IMR-90 (cell line): ENCODE data around the gene S100A11. TPM values are rescaled to one million over a fixed set of nuclear protein-coding genes. Genes with fewer than 3 reads are reported as not detected.

ENCODE experiments used
- ATAC-seq: fragments of 200-7000 bp; cut with Tn5 transposase; 2 replicates; pipeline ENCODE4 v1.9.1; 2020; ENCODE audit warnings: low read depth, mild to moderate bottlenecking, moderate library complexity
- BruUV-seq: library from RNA; stranded (reverse); fragments of 400-500 nt; replicated peaks from 2 replicates; lab custom pipeline; 2021; lab: Mats Ljungman, UMichigan
- CTCF ChIA-PET: fragments of 300-600 bp; formaldehyde crosslinking; extraction: SDS; loops from one replicate; lab custom pipeline; 2021; ENCODE audit warnings: antibody characterized with exemption; lab: Yijun Ruan, JAX
- POLR2A ChIA-PET: fragments of 300-600 bp; sonication (Branson Sonifier 250); formaldehyde crosslinking; loops from one replicate; lab custom pipeline; 2022; ENCODE audit warnings: antibody characterized with exemption; ENCODE audit not compliant: unreplicated experiment; lab: Charles Lee
- DNase-seq: peaks from one replicate; pipeline ENCODE4 v3.0.0; 2013
- H2AFZ ChIP-seq: replicated peaks from 2 replicates; pipeline ENCODE3; 2013; ENCODE audit warnings: low read length, mild to moderate bottlenecking; ENCODE audit not compliant: poor library complexity
- H2AK5ac ChIP-seq: 2 replicates; pipeline ENCODE4 v1.6.1; 2013; ENCODE audit warnings: low read depth, low read length, inconsistent platforms
- H2AK9ac ChIP-seq: replicated peaks from 2 replicates; pipeline ENCODE3; 2013; ENCODE audit warnings: mild to moderate bottlenecking, low read depth, low read length, moderate library complexity; ENCODE audit not compliant: poor library complexity
- H2BK120ac ChIP-seq: 2 replicates; pipeline ENCODE4 v1.6.1; 2013; ENCODE audit warnings: low read depth, low read length, inconsistent platforms
- H2BK15ac ChIP-seq: 3 replicates; pipeline ENCODE4 v1.6.1; 2013; ENCODE audit warnings: low read depth, low read length, inconsistent platforms
- H2BK20ac ChIP-seq: 2 replicates; pipeline ENCODE4 v1.6.1; 2013; ENCODE audit warnings: low read depth, mild to moderate bottlenecking, inconsistent platforms, low read length, moderate library complexity
- H2BK5ac ChIP-seq: 2 replicates; pipeline ENCODE4 v1.6.1; 2013; ENCODE audit warnings: mild to moderate bottlenecking, low read depth, low read length, inconsistent platforms; ENCODE audit not compliant: poor library complexity, severe bottlenecking
- H3K14ac ChIP-seq: replicated peaks from 2 replicates; pipeline ENCODE4 v1.6.1; 2013; ENCODE audit warnings: low read depth, low read length, inconsistent platforms
- H3K18ac ChIP-seq: 2 replicates; pipeline ENCODE4 v1.6.1; 2013; ENCODE audit warnings: low read depth, low read length, control low read depth
- H3K23ac ChIP-seq: 2 replicates; pipeline ENCODE4 v1.6.1; 2013; ENCODE audit warnings: low read depth, low read length, inconsistent platforms
- H3K27ac ChIP-seq: 2 replicates; pipeline ENCODE4 v1.5.1; 2013; ENCODE audit warnings: mild to moderate bottlenecking, control low read depth, low read length; ENCODE audit not compliant: insufficient read depth
- H3K27me3 ChIP-seq: 2 replicates; pipeline ENCODE4 v1.6.1; 2013; ENCODE audit warnings: low read length; ENCODE audit not compliant: control insufficient read depth, insufficient read depth
- H3K36me3 ChIP-seq: 2 replicates; pipeline ENCODE4 v1.6.1; 2013; ENCODE audit warnings: low read length, mixed read lengths; ENCODE audit not compliant: control insufficient read depth, insufficient read depth
- H3K4ac ChIP-seq: 2 replicates; pipeline ENCODE4 v1.6.1; 2013; ENCODE audit warnings: low read depth, low read length, inconsistent platforms
- H3K4me1 ChIP-seq: 2 replicates; pipeline ENCODE4 v1.6.1; 2013; ENCODE audit warnings: low read length, mixed read lengths; ENCODE audit not compliant: control insufficient read depth, insufficient read depth
- H3K4me2 ChIP-seq: 2 replicates; pipeline ENCODE4 v1.6.1; 2013; ENCODE audit warnings: low read depth, mild to moderate bottlenecking, control low read depth, low read length, moderate library complexity
- H3K4me3 ChIP-seq: 2 replicates; pipeline ENCODE4 v1.5.1; 2013; ENCODE audit warnings: low read depth, mild to moderate bottlenecking, control low read depth, low read length, moderate library complexity; ENCODE audit not compliant: insufficient read depth
- H3K56ac ChIP-seq: 2 replicates; pipeline ENCODE4 v1.6.1; 2013; ENCODE audit warnings: low read length, inconsistent platforms; ENCODE audit not compliant: insufficient read depth; ENCODE audit errors: extremely low read depth
- H3K79me1 ChIP-seq, 2 experiments: 2 replicates each; pipeline ENCODE4 v1.6.1; 2013; ENCODE audit warnings: low read length in 2 of 2, inconsistent platforms in 1 of 2, low read depth in 1 of 2
- H3K9ac ChIP-seq: 2 replicates; pipeline ENCODE4 v1.6.1; 2013; ENCODE audit warnings: low read depth, low read length, control low read depth
- H3K9me1 ChIP-seq: 2 replicates; pipeline ENCODE4 v1.6.1; 2013; ENCODE audit warnings: low read length, inconsistent platforms; ENCODE audit not compliant: insufficient read depth
- H3K9me3 ChIP-seq: 2 replicates; pipeline ENCODE4 v1.6.1; 2013; ENCODE audit warnings: low read length; ENCODE audit not compliant: control insufficient read depth, insufficient read depth
- H4K20me1 ChIP-seq: 2 replicates; pipeline ENCODE4 v1.6.1; 2013; ENCODE audit warnings: low read length, inconsistent platforms; ENCODE audit not compliant: insufficient read depth
- H4K5ac ChIP-seq: 2 replicates; pipeline ENCODE4 v1.6.1; 2013; ENCODE audit warnings: mild to moderate bottlenecking, low read depth, low read length, control low read depth
- H4K8ac ChIP-seq, 2 experiments: 2 replicates each; pipeline ENCODE4 v1.6.1; 2013; ENCODE audit warnings: low read depth in 2 of 2, low read length in 2 of 2, control low read depth in 1 of 2, inconsistent platforms in 1 of 2
- H4K91ac ChIP-seq: 2 replicates; pipeline ENCODE4 v1.6.1; 2013; ENCODE audit warnings: low read depth, low read length, inconsistent platforms; ENCODE audit not compliant: insufficient read depth
- CHD1 ChIP-seq: IDR thresholded peaks from 2 replicates; pipeline ENCODE4 v1.6.1; 2012; ENCODE audit warnings: low read depth, low read length, improper control_type of control experiment
- POLR2A ChIP-seq: IDR thresholded peaks from 2 replicates; pipeline ENCODE4 v1.6.1; 2012; ENCODE audit warnings: mild to moderate bottlenecking, low read depth, low read length
- RAD21 ChIP-seq: IDR thresholded peaks from 2 replicates; pipeline ENCODE4 v1.6.1; 2012; ENCODE audit warnings: low read length, improper control_type of control experiment
- SMC3 ChIP-seq: fragments of 150-350 bp; IDR thresholded peaks from 2 replicates; pipeline ENCODE4 v1.6.1; 2016; ENCODE audit warnings: low read depth, mild to moderate bottlenecking, antibody characterized with exemption, low read length, moderate library complexity
- WGBS, 2 experiments: methylation state at CpG; one replicate each; pipeline versions ENCODE4 v1.1.5 to v1.1.7; 2013; ENCODE audit warnings: missing lambda C conversion rate in 2 of 2; ENCODE audit not compliant: insufficient read length in 1 of 2; ENCODE audit errors: extremely low coverage in 2 of 2; 5-methylcytosine and 5-hydroxymethylcytosine counted together
- dilution Hi-C: fragments of 300-500 bp; cut with HindIII; formaldehyde crosslinking; loops from one replicate; pipeline ENCODE4 v1.14.3; 2018; ENCODE audit warnings: low sequenced_read_pairs; ENCODE audit not compliant: unreplicated experiment
- in situ Hi-C: fragments of 300-500 bp; cut with MboI; formaldehyde crosslinking; loops from 3 replicates; pipeline ENCODE4 v1.14.3; 2019; ENCODE audit warnings: low sequenced_read_pairs, inconsistent platforms, mixed read lengths
- intact Hi-C: fragments of 100-400 bp; cut with micrococcal nuclease; formaldehyde crosslinking; loops from 2 replicates; pipeline ENCODE4 v1.10.0; 2022
- polyA plus RNA-seq, 3 experiments: library from polyadenylated mRNA; depleted of rRNA; stranded (reverse); fragments of >200 nt; gene quantifications; 2 replicates each; pipeline ENCODE4 v1.2.3, GENCODE V29; 2012; ENCODE audit warnings: low replicate concordance in 1 of 3
- total RNA-seq: library from RNA; depleted of rRNA; stranded (reverse); fragments of >200 nt; gene quantifications from 2 replicates; pipeline ENCODE4 v1.2.3, GENCODE V29; 2012
- TF ChIP-seq, protein P1 (sequence below): fragments of 150-350 bp; IDR thresholded peaks from 2 replicates; pipeline ENCODE4 v1.6.1; 2017; ENCODE audit warnings: mild to moderate bottlenecking, antibody characterized with exemption, low read length, low read depth
- TF ChIP-seq, protein P2 (sequence below): fragments of 150-350 bp; IDR thresholded peaks from 2 replicates; pipeline ENCODE4 v1.6.1; 2016; ENCODE audit warnings: low read depth, mild to moderate bottlenecking, low read length, moderate library complexity, borderline replicate concordance
- TF ChIP-seq, protein P3 (sequence below): conservative IDR thresholded peaks from 2 replicates; pipeline ENCODE4 v1.5.1; 2012; ENCODE audit warnings: mild to moderate bottlenecking, low read depth, low read length, improper control_type of control experiment

S100A11 gene
- total and polyA plus RNA-seq, 2 of the 4 experiments (the other 2 are of a cell fraction), result 167 to 1,402 TPM

DNA sequence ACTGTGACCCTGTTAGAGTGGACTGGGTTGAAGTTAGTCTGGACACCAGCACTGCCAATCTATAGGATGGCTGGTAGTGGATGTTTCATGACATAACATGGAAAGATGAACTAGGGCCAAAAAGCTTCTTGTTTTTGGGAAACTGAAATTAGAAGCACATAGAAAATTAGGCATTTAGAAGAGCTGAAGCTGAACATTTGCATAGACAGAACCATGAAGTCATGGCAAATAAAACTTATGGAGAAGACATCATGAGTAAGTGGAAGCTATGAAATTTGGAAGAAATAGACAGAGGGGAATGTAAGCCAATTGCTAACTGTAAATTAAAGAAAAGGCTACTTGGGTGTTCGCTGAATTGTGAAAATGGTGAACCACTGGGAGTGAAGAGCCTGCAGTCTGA is 2.7 kb upstream of the S100A11 start:
- no peak overlapping the region for H4K8ac ChIP-seq
- WGBS, 2 experiments, result no CpG with 5 or more reads among the region's 1 CpG
- H3K14ac ChIP-seq, result no peak overlapping the region
- H3K9me1 ChIP-seq, result no peaks in the 10 kb centered on the region
- no peak for DNase-seq
- no peak for ATAC-seq
- no peak overlapping the region for H3K56ac ChIP-seq
- H3K27ac ChIP-seq, result no peak overlapping the region
- dilution Hi-C loops (no loop called here), intact Hi-C loops (no loop called here), in situ Hi-C loops (no loop called here)
- H2AFZ ChIP-seq, result no peak overlapping the region
- H3K4me3 ChIP-seq, result no peak overlapping the region
- H4K5ac ChIP-seq, result no peak overlapping the region
- H2BK120ac ChIP-seq, result no peak overlapping the region
- no peak overlapping the region for H4K91ac ChIP-seq
- no peak overlapping the region for H3K9ac ChIP-seq
- no peak overlapping the region for H3K18ac ChIP-seq
- H2BK15ac ChIP-seq, result no peak overlapping the region
- peaks cover 4 to 5% of the 10 kb centered on the region in 2 experiments; a peak in 3 of 4 replicates for H3K79me1 ChIP-seq
- no peak overlapping the region for H2AK9ac ChIP-seq
- H3K4me2 ChIP-seq, result no peak overlapping the region
- no peak overlapping the region for H2BK20ac ChIP-seq
- no peak overlapping the region for H3K23ac ChIP-seq
- no TSS peak for BruUV-seq
- no peak overlapping the region for H2BK5ac ChIP-seq
- TF ChIP-seq CHD1 (no peak), RAD21 (no peak), SMC3 (no peak), POLR2A (no peak)
- TF ChIP-seq, protein P1, sequence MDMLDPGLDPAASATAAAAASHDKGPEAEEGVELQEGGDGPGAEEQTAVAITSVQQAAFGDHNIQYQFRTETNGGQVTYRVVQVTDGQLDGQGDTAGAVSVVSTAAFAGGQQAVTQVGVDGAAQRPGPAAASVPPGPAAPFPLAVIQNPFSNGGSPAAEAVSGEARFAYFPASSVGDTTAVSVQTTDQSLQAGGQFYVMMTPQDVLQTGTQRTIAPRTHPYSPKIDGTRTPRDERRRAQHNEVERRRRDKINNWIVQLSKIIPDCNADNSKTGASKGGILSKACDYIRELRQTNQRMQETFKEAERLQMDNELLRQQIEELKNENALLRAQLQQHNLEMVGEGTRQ, result no peak
- TF ChIP-seq, protein P2, sequence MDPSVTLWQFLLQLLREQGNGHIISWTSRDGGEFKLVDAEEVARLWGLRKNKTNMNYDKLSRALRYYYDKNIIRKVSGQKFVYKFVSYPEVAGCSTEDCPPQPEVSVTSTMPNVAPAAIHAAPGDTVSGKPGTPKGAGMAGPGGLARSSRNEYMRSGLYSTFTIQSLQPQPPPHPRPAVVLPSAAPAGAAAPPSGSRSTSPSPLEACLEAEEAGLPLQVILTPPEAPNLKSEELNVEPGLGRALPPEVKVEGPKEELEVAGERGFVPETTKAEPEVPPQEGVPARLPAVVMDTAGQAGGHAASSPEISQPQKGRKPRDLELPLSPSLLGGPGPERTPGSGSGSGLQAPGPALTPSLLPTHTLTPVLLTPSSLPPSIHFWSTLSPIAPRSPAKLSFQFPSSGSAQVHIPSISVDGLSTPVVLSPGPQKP, result no peak
- TF ChIP-seq, protein P3, sequence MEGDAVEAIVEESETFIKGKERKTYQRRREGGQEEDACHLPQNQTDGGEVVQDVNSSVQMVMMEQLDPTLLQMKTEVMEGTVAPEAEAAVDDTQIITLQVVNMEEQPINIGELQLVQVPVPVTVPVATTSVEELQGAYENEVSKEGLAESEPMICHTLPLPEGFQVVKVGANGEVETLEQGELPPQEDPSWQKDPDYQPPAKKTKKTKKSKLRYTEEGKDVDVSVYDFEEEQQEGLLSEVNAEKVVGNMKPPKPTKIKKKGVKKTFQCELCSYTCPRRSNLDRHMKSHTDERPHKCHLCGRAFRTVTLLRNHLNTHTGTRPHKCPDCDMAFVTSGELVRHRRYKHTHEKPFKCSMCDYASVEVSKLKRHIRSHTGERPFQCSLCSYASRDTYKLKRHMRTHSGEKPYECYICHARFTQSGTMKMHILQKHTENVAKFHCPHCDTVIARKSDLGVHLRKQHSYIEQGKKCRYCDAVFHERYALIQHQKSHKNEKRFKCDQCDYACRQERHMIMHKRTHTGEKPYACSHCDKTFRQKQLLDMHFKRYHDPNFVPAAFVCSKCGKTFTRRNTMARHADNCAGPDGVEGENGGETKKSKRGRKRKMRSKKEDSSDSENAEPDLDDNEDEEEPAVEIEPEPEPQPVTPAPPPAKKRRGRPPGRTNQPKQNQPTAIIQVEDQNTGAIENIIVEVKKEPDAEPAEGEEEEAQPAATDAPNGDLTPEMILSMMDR, result no peak
- H3K27me3 ChIP-seq, result peaks cover 28% of the 10 kb centered on the region
- no peaks in the 10 kb centered on the region for H3K9me3 ChIP-seq
- ChIA-PET POLR2A (no interaction called here), CTCF (no interaction called here)
- peaks cover 3% of the 10 kb centered on the region for H3K4me1 ChIP-seq
- H3K36me3 ChIP-seq, result no peaks in the 10 kb centered on the region; the same call in 1 of the 2 replicates
- no peak overlapping the region for H3K4ac ChIP-seq
- H2AK5ac ChIP-seq, result no peak overlapping the region
- H4K20me1 ChIP-seq, result peaks cover 6% of the 10 kb centered on the region; the same call in 1 of the 2 replicates
